RWPE1 (cell line): ENCODE data around the gene ING2.
"Not testable (repeated sequence)": the region's sequence is repeated elsewhere in the genome, so short reads cannot be mapped to it uniquely, and the experiment has no call there.

Experiments used
- CTCF ChIA-PET: fragments of 350-600 bp; sonication (Branson Sonifier 250); formaldehyde crosslinking; extraction: SDS; loops from one replicate; lab custom pipeline; 2021; lab: Yijun Ruan, JAX
- POLR2A ChIA-PET: fragments of 400-600 bp; formaldehyde crosslinking; extraction: SDS; loops from one replicate; lab custom pipeline; 2020; ENCODE audit warnings: antibody characterized with exemption; ENCODE audit not compliant: low non-redundant PET; lab: Yijun Ruan, JAX
- DNase-seq: peaks from one replicate; pipeline ENCODE4 v3.0.0; 2012; ENCODE audit warnings: low spot score
- H3K27ac ChIP-seq: fragments of 450-650 bp; 2 replicates; pipeline ENCODE4 v1.5.1; 2017
- CTCF ChIP-seq: fragments of 450-650 bp; conservative IDR thresholded peaks from 2 replicates; pipeline ENCODE4 v1.5.1; 2017; ENCODE audit warnings: low read depth, mild to moderate bottlenecking

The ING2 gene

GRCh38 chr4:183504930-183505610, at the start of gene ING2:
Gene ING2 (plus strand): TSS chr4:183505058. CDS start chr4:183505196, 138 bp downstream.
- H3K27ac ChIP-seq: peak within 1 kb of the TSS; percentile 97
- no peak for TF ChIP-seq CTCF
- DNase-seq: peak; percentile 88
- POLR2A ChIA-PET: interaction anchor here (0.6 kb wide), 1 partner anchor 148 kb away, joined by 4 read pairs; no protein-coding TSS in a partner anchor
- CTCF ChIA-PET: interaction anchor here (0.7 to 1.5 kb wide), 2 partner anchors 98 to 107 kb away, joined by 3 to 4 read pairs; no protein-coding TSS in a partner anchor

GRCh38 chr4:183455431-183456195, 49.2 kb upstream of the ING2 start:
- DNase-seq: no peak
- TF ChIP-seq CTCF: no peak
- ChIA-PET CTCF (no interaction called here), POLR2A (no interaction called here)
- H3K27ac ChIP-seq: no peak overlapping the region

- DNase-seq: no peak
- POLR2A ChIA-PET: no interaction called here
- H3K27ac ChIP-seq: no peak overlapping the region
- CTCF ChIA-PET: no interaction called here
- TF ChIP-seq CTCF: no peak
Observed at GRCh38 chr4:183458005-183458404, 46.9 kb upstream of the ING2 start.

- POLR2A ChIA-PET, H3K27ac ChIP-seq, DNase-seq: not testable (repeated sequence)
- CTCF ChIA-PET: interaction anchor here (1.0 kb wide), 1 partner anchor 139 kb away, joined by 3 read pairs; no protein-coding TSS in a partner anchor
Observed at GRCh38 chr4:183463903-183464619, 40.8 kb upstream of the ING2 start.

GRCh38 chr4:183465879-183466278, 39.0 kb upstream of the ING2 start:
- POLR2A ChIA-PET: not testable (repeated sequence)
- CTCF ChIA-PET: interaction anchor here (0.6 kb wide), 1 partner anchor 206 kb away, joined by 6 read pairs; no protein-coding TSS in a partner anchor

GRCh38 chr4:183467246-183467645, 37.6 kb upstream of the ING2 start:
- no peak overlapping the region for H3K27ac ChIP-seq
- POLR2A ChIA-PET: no interaction called here
- CTCF ChIA-PET: no interaction called here
- no peak for DNase-seq
- TF ChIP-seq CTCF: no peak

More at GRCh38 chr4:183465879-183466278, 39.0 kb upstream of the ING2 start:
- H3K27ac ChIP-seq, DNase-seq: not testable (repeated sequence)
